NCI-H748 (cell line): ENCODE data around the gene ZC3H12A.
A peak's percentile ranks its signal among the peaks of the same experiment; 100 is the strongest.

ENCODE experiments used
- DNase-seq: peaks from one replicate; lab custom pipeline; 2025; ENCODE audit not compliant: unreplicated experiment; lab: John Stamatoyannopoulos, UW

ZC3H12A gene

DNA sequence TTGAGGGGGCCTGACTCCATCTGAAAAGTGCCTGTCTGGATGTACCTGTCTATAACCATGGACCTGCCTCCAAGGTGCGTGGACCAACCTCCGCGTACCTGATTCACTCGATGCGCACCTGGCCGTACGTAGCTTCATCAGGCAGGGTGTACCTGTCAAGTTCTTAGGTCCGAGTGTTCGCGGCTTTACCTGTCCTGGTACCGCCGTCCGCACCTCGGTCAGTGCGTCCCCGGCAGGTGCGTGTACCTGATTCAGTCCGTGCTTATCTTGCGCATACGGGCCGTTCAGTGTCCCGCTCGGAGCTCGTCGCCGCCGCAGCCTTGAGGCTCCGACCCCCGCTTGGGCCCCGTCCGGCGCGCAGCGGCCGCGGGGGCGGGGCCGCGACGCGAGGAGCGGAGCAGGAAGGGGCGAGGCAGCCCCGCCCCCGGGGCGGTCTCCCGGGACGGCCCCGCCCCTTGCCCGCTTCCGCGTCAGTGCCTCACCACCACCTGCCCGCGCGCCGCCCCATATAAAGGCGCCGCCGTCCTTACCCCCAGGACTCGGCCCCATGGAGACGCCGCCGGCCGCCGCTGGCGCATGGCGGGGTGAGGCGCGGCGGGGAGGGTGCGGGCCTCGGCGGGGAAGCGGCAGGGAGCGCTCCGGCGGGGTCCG is at the start of gene ZC3H12A:
ZC3H12A (plus strand) TSS at position 535 of the 651 bp plus-strand sequence. CDS start 917 bp downstream, outside the sequence.
- DNase-seq = peak; percentile 78

DNA sequence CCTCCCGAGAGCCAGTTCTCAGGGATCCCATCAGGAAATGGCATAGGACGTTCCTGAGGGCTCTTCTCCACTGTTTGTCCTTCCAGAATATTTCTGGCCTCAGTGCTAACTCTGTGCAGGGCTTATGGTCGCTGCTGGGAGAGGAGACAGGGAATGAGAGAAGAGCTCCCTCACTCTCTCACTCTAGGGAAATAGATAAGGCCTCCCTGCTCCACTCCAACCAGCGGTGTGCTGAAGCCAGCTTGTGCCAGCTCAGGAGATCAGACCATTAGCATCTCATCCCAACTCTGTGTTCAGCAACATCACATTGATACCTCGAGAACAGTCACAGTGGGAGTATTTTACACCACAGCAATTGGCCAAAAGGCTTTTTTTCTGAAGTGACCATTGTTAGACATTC is 49.2 kb upstream of the ZC3H12A start:
- DNase-seq = no peak

DNA sequence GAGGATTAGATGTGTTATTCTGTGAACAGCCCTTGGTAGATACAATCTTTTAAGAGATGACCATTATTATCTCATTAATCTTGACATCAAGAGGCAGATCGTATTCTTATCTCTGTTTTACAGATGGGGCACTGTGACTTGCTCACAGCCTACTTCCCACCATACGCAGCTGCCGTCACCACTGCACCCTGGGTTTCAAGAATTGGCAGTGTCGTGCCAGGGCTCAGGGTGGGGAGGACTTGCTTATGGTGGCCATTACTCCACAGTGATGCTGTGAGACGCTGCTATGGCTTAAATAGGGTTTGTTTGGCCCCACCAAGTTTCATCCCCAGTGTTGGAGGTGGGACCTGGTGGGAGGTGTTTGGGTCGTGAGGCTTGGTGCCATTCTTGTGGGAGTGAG is 45.4 kb upstream of the ZC3H12A start:
- DNase-seq = no peak

DNA sequence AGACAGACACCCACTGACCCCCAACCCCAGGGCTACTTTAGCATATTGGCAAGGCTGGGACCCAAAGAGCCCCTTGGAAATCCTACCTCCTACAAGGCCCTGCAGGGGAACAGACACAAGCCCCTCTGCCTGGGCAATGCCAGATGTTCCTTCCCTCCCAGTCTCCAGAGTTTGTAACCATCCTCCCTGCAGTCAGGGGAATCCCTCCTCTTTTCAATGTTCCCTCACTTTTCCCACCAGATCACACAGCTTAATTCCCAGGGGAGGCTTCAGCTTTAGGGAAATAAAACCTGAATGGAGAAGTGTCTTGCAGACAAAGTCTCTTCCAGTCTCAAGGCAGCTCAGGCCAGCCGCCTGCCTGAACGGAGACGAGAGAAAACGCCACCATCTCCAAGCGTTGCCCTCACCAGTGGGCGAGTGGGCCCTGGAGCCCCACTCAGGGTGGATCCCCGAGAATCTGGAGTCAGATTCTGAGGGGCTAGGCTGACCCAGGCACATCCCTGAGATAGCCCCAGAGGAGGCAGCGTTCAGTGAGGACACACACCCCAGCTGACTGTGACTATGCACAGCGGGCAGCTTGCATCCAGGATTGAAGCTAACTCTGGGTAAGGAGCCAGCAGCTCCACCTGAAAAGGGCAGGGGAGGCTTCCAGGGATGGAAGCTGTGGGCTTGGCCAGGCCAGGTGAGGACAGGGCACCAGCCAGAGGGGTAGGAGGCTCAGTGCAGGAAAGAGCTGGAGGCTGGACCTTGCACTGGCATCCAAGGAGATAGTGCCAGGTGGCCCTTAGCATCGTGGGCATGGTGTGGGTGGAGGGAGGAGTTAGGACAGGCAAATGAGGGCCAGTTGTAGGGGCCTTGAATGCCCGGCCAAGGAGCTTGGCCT is 44.0 kb upstream of the ZC3H12A start:
- no peak for DNase-seq

DNA sequence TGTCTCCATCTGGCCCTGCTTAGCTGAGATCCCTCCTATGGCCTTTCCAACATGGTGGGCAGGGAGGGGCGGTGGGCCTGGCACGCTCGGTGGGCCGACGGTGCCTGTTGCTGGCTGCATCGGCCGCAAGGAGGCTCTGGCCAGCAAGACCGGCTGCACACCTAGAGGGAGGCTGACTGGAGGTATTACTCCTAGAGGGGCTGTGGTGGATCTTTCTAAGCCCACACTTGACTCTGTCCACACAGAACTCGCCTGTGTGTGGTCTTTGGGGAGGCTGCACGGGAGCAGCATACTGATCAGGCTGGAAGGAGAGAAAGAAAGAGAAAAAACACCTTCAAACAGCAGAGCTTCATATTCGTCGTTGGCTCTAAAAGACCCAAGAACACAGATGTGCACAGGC is 41.7 kb upstream of the ZC3H12A start:
- no peak for DNase-seq

DNA sequence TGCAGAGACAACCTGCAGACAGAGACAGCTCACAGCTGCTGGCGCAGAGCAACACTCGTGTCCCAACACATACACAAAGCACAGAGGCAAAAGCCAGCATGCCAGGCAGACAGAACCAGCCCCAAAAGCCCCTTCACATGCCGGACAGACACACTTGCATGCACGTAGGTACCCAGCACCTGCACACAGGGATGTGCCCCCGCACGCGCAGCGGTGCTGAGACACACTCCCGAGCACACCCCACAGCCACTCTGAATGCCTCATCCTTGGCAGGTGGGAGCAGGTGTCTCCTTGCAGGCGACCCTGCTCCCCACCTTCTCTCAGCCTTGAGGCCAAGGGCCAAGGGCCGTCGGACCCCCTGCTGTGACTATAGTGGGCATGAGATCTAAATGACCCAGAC is 41.2 kb upstream of the ZC3H12A start:
- DNase-seq = no peak

DNA sequence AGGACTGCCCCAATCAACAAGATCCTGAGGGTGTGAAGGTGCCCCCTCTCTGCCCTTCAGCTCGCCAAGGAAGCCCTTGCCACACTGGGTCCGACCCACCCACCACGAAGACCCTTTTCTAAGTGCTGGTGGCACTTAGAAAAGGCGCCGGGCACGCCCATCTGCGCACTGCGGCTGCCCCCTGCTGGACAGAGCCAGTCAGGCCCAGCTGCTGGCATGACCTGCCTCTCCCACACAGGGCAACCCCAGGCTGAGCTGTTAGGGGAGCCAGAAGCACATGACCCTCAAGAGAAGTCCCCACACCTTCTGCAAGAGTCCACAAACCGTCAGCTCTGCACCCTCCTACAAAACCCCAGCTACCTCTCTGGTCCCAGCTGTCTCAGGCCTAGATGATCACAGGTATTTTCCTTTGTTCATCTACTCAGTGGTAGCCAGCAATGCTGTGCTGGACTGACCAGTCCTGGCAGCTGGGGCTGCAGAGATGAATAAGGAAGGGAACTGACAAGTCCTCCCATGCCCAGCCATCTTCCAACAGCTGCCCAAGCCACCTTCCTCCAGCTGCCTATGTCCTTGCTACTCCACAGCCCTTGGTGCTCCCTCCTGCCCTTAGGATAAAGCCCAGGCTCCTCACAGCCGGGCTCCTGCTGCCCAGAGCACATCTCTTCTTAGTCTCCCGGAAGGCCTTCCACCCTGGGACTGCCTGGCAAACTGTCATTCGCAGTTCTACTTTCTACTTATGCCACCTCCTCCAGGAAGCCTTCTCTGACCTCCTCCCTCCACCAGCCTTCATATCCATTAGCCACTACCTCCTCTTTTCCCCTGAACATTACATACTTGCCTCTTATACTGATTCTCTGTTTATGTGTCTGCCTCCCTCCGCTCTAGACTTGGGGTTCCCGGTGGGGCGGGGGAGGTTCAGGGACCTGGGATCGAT is 39.8 kb upstream of the ZC3H12A start:
- peak; percentile 51 for DNase-seq

DNA sequence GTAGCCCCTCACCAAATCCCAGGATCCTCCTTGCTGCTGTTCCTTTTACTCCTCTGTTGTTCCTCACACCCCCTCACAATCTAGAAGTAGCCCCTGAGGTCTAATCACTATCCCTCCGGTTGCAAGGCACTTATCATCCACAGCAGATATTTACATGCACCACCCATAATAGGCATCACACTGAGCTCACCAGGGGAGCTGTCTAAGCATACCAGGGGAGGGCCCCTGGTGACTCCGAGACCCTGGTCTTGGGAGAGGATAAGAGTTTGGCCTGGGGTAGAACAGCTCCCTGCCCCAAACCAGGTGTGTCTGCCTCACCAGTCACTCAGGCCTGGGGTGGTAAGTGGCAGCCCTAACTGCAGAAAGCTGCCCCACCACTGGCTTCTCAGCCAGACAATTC is 37.3 kb upstream of the ZC3H12A start:
- no peak for DNase-seq

DNA sequence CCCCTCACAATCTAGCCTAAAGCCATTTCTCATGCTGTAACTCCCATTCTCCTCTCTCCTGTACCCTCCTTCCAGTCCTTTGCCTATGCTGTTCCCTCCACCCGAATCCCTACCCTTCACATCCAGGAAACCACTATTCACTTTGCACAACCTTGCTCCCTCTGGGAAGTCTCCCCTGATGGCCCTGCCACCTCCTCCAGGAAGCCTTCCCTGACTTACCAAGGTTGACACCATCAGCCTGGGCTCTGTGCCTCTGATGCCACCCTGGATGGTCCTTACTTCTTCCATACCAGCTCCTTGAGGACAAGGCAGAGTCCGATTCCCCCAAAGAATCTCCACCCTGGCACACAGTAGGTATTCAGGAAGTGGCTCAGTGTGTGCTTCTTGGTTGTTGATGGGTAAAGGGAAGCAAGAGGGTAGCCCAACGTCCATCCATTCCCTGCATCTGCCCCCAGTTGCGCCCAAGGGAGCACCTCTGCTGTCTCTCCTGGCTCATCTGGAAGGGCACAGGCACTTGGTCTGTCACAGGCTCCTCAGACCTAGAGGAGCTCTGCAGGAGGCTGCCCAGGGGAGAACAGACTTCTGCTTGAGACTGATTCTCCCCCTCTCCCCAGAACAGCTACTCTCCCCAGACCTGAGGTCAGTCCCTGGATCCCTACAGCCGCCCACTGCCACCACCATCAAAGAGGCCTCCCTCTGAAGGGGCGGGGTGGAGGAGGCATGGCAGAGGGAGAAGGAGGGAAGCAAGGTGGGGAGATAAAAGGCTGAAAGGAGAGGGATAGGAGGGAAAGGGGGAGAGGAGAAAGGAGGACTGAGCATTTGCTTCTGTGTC is 36.1 kb upstream of the ZC3H12A start:
- no peak for DNase-seq

DNA sequence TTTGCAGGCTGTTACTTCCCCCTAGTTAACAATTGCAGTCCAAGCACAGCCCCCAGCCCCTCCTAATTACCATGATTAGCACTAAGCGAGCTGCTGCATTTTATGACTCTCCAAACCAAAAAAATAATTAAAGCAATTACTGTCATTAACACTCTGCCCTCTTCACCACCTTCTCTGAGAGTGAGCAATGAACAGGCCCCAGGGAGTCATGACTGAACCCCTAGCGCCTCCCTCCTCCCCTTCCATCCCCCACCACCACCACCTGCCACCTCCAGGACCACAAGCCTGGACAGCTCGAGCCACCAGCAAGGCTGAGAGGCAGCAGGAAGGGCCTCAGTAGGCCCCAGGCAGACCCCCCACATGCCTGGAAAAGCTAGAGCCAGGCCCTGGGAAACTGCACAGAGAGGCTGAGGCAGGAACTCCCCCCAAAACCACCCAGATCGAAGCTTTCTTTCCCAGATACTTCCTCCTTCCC is 35.5 kb upstream of the ZC3H12A start:
- peak; percentile 71 for DNase-seq

DNA sequence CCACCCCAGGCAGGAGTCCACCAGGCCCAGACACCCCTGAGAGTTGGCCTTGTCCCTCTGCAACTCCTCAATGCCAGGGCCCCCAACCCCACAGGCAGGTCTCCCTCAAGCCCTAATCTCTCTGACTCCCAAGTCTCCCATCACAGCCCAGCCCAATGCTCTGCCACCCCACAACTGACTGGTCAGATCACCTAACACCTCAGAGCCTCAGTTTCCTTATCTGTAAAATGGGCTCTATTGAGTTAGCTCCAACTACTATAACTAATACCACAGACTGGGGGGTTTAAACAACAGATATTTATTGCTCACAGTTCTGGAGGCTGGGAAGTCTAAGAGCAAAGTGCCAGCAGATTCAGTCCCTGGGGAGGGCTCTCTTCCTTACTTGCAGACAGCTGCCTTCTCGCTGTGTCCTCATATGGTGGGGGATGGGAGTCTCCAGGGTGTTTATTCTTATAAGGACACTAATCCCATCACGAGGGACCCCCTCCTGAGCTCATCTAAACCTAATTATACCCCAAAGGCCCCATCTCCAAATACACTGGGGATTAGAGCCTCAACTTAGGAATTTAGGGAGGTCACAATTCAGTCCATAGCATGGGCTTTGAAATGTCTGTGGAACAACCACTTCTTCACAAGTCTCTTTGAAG is 34.9 kb upstream of the ZC3H12A start:
- no peak for DNase-seq

DNA sequence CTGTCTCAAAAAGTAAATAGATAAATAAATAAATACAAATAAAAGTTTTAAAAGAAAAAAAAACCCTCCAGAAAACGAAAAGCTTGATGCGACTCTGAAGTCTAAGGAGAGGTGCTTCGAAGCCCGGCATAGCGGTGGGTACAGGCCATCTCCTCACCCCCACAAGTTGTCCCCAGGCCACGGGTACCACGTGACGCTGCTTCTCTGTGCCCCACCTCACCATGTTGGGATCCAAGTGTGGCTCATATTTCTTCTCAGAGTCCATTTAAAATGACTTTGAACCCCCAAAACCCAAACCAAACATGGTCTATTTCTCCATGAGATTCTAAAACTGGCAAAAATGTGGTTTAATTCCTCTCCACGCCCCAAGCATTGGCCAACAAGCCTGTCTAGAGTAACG is 32.9 kb upstream of the ZC3H12A start:
- DNase-seq = no peak

DNA sequence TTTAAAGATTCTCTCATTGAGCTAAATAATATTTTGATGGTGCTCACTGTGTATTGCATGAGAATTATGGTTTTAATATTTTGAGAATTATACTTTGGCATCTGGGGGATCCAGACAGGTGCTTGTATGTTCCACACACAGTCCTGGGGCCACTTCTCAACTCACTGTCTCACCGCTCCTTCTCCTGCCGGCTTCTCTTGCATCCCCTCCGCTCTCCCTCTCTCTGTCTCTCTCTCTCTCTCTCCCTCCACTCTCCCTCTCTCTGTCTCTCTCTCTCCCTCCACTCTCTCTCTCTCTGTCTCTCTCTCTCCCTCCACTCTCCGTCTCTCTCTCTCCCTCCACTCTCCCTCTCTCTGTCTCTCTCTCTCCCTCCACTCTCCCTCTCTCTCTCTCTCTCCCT is 32.2 kb upstream of the ZC3H12A start:
- DNase-seq = no peak

DNA sequence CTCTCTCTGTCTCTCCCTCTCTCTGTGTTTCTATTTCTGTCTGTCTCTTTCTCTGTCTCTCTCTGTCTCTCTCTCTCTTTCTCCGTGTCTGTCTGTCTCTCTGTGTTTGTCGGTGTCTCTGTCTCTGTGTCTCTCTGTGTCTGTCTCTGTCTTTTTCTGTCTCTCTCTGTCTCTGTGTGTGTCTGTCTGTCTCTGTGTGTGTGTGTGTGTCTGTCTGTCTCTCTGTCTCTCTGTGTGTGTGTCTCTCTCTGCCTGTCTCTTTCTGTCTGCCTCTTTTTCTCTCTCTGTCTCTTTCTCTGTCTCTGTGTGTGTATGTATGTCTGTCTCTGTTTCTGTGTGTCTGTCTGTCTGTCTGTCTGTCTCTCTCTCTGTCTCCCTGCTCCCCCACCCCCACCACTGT is 31.7 kb upstream of the ZC3H12A start:
- DNase-seq = no peak

DNA sequence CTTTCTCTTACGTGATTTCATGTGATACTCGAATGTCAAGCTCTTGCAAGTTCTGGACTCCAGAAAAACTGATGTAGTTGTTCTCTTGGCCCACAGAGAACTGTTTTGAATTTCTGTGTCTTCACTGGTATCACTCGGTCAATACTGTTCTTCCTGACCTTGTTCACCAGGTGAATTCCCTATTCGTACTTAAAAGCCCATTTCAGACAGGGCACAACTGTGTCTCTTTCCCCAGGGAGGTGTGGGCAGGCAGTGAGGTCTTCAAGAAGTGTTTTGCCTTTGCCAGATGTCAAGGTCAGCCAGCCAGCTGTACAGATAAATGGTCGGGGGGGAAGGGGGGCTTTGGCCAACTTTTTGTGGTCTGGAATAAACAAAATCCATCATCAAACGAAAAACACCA is 27.5 kb upstream of the ZC3H12A start:
- no peak for DNase-seq

DNA sequence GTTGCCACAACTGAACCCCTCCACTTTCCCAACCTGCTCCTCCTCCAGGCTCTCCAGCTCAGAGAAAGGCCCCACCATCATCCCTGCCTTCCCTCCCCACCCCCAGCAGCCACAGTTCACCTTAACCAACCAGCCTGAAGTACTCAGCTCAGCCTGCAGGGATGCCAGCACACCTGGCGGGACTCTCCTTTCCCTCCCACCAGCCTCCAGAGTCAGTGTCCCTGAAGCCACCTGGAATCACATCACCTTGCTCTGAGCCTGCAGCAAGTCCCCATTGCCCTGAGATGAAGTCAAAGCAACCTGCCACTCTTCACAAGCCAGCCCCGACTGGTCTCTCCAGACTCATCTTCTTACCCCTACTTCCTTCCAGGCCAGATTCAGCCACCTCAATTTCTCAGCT is 26.2 kb upstream of the ZC3H12A start:
- DNase-seq = no peak

DNA sequence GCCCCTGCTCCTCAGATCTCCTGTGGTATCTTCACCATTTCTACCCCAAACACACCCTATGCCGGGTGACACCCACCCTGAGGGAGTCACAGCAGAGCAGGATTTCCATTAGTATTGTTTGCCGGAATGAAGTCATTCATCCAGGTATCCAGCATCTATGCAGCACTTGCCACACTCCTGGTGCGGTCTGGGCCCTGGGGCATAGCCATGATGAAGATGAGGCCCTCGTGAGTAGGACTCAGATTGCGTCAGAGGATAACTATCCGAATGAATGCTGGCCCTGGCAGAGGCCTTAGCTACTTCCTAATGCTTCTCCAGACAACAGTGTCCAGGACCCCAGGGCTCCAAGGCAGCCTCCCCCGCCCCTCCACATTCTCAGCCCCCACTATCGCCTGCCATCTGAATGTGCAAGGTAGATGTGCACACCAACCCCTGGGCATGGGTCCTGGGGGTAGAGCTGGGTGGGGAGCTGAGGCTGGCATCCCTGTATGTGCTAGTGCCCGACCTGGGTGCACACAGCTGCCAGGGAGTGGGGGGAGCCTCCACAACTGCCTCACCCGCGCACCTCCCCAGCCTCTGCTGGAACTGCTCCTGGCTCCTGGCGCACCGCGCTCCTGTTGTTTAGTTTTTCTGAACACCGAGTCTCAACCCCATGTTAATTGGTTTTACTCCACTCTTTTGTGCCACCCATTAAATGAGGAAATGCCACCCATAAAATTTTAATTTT is 25.5 kb upstream of the ZC3H12A start:
- peak; percentile 18 for DNase-seq

DNA sequence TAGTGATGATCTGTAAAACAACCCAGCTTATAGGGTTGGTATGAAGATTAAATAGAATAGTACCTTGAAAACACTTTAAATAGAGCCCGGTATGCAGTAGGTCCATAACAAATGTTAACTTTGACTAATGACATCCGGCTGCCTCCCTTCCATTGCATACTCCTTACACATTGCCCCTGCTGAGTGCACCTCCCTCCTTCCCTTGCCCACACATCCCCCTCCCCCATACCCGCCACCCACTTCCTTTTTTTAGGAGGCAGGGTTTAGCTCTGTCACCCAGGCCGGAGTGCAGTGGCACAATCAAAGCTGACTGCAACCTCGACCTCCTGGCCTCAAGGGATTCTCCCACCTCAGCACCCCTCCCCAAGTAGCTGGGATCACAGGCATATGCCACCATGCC is 24.4 kb upstream of the ZC3H12A start:
- DNase-seq = no peak

DNA sequence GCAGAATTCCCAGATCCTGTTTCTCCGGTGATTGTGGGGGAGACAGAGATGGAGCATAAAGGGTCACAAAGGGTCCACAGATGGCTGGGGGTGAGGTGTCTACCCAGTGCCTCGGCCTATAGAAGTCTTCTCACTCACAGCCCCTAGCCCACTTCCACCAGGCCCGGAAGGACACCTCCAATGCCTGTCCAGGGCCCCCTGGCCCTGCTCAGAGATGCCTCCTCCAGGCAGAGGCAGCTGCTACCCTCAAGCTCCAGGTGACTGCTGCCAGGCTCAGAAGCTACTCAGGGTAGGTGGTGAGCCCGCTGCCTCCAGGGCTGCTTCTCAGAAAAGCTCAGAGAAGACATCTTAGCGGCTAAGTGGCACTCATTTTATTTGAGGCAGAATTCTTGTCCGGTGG is 22.0 kb upstream of the ZC3H12A start:
- DNase-seq = no peak
